Upper lobe of right lung (tissue), 1 donor: ENCODE data around the gene PLEKHD1. TPM values are rescaled to one million over a fixed set of nuclear protein-coding genes. Genes with fewer than 3 reads are reported as not detected.

Experiments
- ATAC-seq: fragments of 200-7000 bp; cut with Tn5 transposase; one replicate; pipeline ENCODE4 v1.9.1; 2020; ENCODE audit warnings: mild to moderate bottlenecking, moderate library complexity
- DNase-seq: peaks from one replicate; pipeline ENCODE4 v3.0.0-alpha.2; 2020
- H3K27ac ChIP-seq: fragments of 200-600 bp; one replicate; pipeline ENCODE4 v1.8.0; 2022
- H3K27me3 ChIP-seq: fragments of 200-600 bp; one replicate; pipeline ENCODE4 v1.8.0; 2022; ENCODE audit warnings: mild to moderate bottlenecking
- H3K36me3 ChIP-seq: fragments of 200-600 bp; one replicate; pipeline ENCODE4 v1.8.0; 2022
- H3K4me1 ChIP-seq: fragments of 200-600 bp; one replicate; pipeline ENCODE4 v1.8.0; 2022
- H3K4me3 ChIP-seq: fragments of 200-600 bp; one replicate; pipeline ENCODE4 v1.8.0; 2022; ENCODE audit warnings: mild to moderate bottlenecking
- H3K9me3 ChIP-seq: fragments of 200-600 bp; one replicate; pipeline ENCODE4 v1.8.0; 2022
- intact Hi-C: fragments of 100-400 bp; cut with DNase I; formaldehyde crosslinking; loops from one replicate; pipeline ENCODE4 v1.11.0; 2022
- total RNA-seq: library from RNA; stranded (reverse); fragmentation: NEBNext Ultra II Directional; extraction: Animal tissue kit (Norgen Biotek cat#: 25700); gene quantifications from one replicate; pipeline ENCODE4 v1.2.1, GENCODE V29; 2021
- TF ChIP-seq, protein P1 (sequence below): fragments of 200-600 bp; IDR thresholded peaks from one replicate; pipeline ENCODE4 v1.8.0; 2022; ENCODE audit warnings: antibody characterized with exemption
- donor health status: DM: no; HTN: yes; CAD: no; lungs with severe emphysema.

PLEKHD1 gene
- total RNA-seq, 1 donor from 2014 or later = 0.41 TPM

DNA sequence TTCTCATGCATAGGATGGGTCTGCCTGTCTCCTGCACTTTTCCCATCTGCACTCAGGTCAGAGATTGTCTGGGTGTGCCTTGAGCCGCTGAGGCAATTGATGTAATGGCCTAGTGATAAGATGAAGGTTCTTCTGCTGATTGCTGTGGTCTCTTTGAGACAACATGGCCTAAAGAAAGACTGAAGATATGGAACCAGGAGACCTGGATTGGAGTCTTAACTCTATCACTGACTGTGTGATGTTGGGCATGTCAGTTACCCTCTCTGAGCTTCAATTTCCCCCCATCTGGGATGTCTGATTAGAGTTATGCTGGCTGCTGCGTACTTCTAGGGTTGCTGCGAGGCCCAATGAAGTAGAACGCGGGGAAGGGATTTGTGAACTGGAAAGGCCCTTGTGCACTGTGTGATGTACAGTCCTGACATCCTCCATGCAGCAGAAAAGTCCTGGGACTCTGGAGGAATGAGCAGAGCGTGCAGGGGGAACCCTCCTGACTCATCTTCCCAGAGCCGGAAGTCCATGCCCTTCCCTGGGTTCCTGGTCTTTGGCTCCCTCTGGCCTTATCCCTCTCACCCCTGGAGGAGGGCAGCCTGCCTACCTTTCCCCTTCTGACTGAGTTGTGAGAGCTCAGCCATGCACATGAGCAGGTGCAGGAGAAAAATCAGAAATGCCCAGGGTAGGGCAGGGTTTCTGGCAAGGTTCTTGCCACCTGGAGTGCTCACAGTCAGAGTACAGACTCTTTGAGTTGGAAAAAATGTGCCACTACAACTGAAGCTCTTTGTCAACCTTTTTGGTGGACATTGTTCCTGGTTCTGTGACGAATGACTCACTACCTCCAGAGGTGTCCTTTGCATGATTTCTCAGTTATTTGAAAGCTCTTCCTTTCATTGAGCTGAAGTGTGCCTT lies 21.1 kb downstream of the PLEKHD1 start:
- Histone ChIP-seq H3K4me1 (no peaks in the 10 kb centered on the region), H3K27me3 (no peaks in the 10 kb centered on the region), H3K9me3 (no peaks in the 10 kb centered on the region), H3K27ac (peak overlapping the region; percentile 55), H3K36me3 (no peaks in the 10 kb centered on the region), H3K4me3 (no peak overlapping the region)
- intact Hi-C loops = no loop called here
- DNase-seq (peak; percentile 50), ATAC-seq (peak; percentile 71)
- TF ChIP-seq, protein P1, sequence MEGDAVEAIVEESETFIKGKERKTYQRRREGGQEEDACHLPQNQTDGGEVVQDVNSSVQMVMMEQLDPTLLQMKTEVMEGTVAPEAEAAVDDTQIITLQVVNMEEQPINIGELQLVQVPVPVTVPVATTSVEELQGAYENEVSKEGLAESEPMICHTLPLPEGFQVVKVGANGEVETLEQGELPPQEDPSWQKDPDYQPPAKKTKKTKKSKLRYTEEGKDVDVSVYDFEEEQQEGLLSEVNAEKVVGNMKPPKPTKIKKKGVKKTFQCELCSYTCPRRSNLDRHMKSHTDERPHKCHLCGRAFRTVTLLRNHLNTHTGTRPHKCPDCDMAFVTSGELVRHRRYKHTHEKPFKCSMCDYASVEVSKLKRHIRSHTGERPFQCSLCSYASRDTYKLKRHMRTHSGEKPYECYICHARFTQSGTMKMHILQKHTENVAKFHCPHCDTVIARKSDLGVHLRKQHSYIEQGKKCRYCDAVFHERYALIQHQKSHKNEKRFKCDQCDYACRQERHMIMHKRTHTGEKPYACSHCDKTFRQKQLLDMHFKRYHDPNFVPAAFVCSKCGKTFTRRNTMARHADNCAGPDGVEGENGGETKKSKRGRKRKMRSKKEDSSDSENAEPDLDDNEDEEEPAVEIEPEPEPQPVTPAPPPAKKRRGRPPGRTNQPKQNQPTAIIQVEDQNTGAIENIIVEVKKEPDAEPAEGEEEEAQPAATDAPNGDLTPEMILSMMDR = no peak

DNA sequence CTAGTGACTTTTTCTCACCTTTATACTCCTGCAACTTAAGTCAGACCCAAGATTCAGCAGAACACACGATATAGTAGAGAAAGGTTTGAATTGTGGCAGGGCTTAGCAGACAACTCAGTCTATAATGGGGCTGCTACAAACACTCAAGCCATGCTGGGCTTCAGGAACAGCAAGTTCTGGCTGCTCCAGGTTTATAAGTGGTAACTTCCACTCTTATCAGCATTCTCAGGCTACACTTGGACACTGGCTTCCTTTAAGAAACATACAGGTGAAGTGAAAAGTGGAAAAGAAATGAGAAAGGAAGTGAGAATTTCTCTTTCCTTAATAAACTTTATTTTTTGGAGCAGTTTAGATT lies 21.7 kb downstream of the PLEKHD1 start:
- H3K27me3 ChIP-seq = no peaks in the 10 kb centered on the region
- H3K27ac ChIP-seq = peak overlapping the region; percentile 55
- DNase-seq (peak; percentile 9), ATAC-seq (peak; percentile 72)
- H3K9me3 ChIP-seq = no peaks in the 10 kb centered on the region
- H3K4me3 ChIP-seq = no peak overlapping the region
- no peaks in the 10 kb centered on the region for H3K36me3 ChIP-seq
- intact Hi-C loops = no loop called here
- TF ChIP-seq, protein P1 = no peak
- H3K4me1 ChIP-seq = no peaks in the 10 kb centered on the region

DNA sequence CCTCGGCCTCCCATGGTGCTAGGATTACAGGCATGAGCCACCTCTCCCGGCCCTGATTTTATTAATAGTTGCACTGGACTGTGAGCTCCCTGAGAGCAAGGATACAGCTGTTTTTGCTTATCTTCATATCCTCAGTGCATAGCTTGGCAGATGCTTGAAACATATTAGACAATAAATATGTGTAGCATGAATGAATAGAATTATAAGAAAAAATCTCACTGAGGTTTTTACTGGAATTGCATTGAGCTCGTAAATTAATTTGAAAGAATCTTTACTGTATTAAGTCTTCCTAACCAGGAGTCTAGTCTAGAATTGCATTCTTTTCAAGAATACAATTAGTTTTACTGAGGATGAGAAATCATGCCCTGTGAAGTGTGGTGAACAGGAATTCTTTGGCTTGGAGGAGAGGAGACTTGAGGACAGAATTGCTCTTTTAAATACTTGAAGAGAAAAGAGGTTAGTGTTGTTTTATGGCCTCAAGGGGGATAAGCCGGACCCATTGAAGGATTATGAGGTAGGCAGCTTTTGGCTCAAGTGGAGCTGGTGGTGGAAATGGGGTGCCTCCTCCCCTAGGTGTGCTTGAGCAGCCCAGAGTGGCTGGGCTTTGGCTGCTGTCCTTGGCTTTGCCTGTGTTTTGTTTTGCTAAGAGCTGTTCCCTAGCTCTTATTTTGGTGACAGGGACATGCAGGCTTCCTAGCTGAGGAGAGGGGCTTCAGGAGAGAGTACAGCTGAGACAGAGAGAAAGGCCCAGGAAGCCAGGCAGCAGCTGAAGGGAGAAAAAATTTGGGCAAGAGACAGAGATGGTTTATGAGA lies 34.0 kb downstream of the PLEKHD1 start:
- ATAC-seq = peak; percentile 87
- DNase-seq = peak; percentile 70
- H3K4me3 ChIP-seq = no peak overlapping the region
- TF ChIP-seq, protein P1 = no peak
- intact Hi-C loops = no loop called here
- no peaks in the 10 kb centered on the region for H3K9me3 ChIP-seq
- H3K27ac ChIP-seq = no peak overlapping the region
- peaks cover 6% of the 10 kb centered on the region for H3K27me3 ChIP-seq
- peaks cover 3% of the 10 kb centered on the region for H3K4me1 ChIP-seq
- no peaks in the 10 kb centered on the region for H3K36me3 ChIP-seq

DNA sequence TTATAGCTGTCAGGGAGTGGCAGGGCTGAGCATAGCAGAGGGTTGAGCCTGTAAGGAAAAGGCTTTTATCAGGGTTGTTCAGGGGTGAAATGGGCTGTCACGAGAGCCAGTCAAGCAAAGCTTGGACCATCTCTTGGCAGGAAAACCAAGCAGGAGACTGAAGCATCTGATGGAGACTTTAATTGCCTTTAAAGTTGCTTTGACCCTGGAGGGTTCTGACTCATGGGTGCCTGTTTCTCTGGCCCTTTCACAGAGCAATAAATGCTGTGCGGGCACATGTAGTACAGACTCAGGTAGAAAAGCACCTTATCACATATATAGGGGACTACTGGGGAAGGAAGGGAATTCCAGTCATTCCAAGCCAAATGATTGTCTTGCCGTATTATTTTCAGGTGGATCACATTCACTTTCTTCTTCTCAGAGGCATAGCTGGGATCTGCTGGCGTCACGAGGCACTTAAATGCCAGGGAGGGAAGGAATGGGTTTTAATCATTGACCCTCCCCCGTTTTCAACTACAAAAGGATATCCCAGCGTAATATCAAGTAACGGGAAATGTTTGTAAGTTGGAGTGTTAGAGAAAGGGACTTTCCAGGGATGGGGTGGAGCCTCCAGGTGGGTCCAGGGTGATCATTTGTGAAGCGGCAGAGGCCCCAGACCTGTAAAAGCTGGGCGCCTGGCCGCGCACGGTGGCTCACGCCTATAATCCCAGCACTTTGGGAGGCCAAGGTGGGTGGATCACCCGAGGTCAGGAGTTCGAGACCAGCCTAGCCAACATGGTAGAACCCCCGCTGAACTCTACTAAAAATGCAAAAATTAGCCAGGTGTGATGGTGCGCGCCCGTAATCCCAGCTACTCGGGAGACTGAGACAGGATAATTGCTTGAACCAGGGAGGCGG lies 34.9 kb downstream of the PLEKHD1 start:
- DNase-seq = peak; percentile 54
- Histone ChIP-seq H3K27ac (no peak overlapping the region), H3K4me1 (peaks cover 3% of the 10 kb centered on the region), H3K36me3 (no peaks in the 10 kb centered on the region), H3K9me3 (no peaks in the 10 kb centered on the region), H3K27me3 (peaks cover 5% of the 10 kb centered on the region), H3K4me3 (no peak overlapping the region)
- no peak for ATAC-seq
- intact Hi-C loops = no loop called here
- TF ChIP-seq, protein P1 = no peak

DNA sequence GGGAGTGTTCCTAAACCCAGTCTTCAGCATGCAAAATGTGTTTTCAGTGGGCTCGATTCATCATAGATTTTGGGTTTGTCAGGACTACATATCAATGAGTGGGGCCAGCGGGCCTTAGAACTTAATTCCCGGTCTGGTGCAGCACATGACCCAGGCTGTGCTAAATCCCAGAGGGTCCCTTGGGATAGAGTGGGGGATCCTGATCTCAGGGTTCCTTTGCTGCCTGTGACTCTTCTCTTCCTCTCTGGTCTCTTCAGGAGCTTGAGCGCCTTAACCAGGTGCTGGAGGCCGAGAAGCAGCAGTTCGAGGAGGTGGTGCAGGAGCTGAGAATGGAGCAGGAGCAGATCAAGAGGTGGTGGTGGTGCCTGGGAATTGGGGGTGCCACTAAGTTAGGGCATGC lies 37.5 kb downstream of the PLEKHD1 start:
- Histone ChIP-seq H3K4me3 (no peak overlapping the region), H3K9me3 (no peaks in the 10 kb centered on the region), H3K4me1 (peaks cover 3% of the 10 kb centered on the region), H3K36me3 (no peaks in the 10 kb centered on the region), H3K27ac (no peak overlapping the region), H3K27me3 (no peaks in the 10 kb centered on the region)
- ATAC-seq = no peak
- DNase-seq = peak; percentile 29
- intact Hi-C loops = no loop called here
- TF ChIP-seq, protein P1 = no peak
